ENCODE data around the gene ASCC3.

The ASCC3 gene

GRCh38 chr6:100461917-100462705 is 419.0 kb downstream of the ASCC3 start:
- FAIRE-seq = no peak

GRCh38 chr6:100461278-100461916 is 419.7 kb downstream of the ASCC3 start:
- FAIRE-seq = no peak

GRCh38 chr6:100460650-100461204 is 420.4 kb downstream of the ASCC3 start:
- no peak for FAIRE-seq

- FAIRE-seq = no peak
Measured at GRCh38 chr6:100459592-100460184, 421.4 kb downstream of the ASCC3 start.

GRCh38 chr6:100458841-100459591 is 422.1 kb downstream of the ASCC3 start:
- no peak for FAIRE-seq

Data from colon (tissue), 2 donors.